Measurements from ENCODE around the gene FRYL.
"Not testable (repeated sequence)": the region's sequence is repeated elsewhere in the genome, so short reads cannot be mapped to it uniquely, and the experiment has no call there.

FRYL gene

GRCh38 chr4:48694824-48695223 lies 85.3 kb downstream of the FRYL start:
- DNase-seq: no peak

GRCh38 chr4:48693856-48694574 lies 86.1 kb downstream of the FRYL start:
- no peak for DNase-seq

GRCh38 chr4:48692897-48693296 lies 87.2 kb downstream of the FRYL start:
- DNase-seq: no peak

- DNase-seq: no peak
These were observed 88.0 kb downstream of the FRYL start for GRCh38 chr4:48692044-48692443.

GRCh38 chr4:48688953-48689352 lies 91.1 kb downstream of the FRYL start:
- no peak for DNase-seq

- peak; percentile 16 for DNase-seq
These were observed 92.6 kb downstream of the FRYL start for GRCh38 chr4:48687313-48688051.

- DNase-seq: no peak
These were observed 93.7 kb downstream of the FRYL start for GRCh38 chr4:48686369-48686768.

GRCh38 chr4:48683784-48684666 lies 96.1 kb downstream of the FRYL start:
- no peak for DNase-seq

GRCh38 chr4:48682870-48683269 lies 97.2 kb downstream of the FRYL start:
- DNase-seq: not testable (repeated sequence)

GRCh38 chr4:48681856-48682255 lies 98.2 kb downstream of the FRYL start:
- no peak for DNase-seq

GRCh38 chr4:48680848-48681568 lies 99.1 kb downstream of the FRYL start:
- no peak for DNase-seq

- no peak for DNase-seq
These were observed 106.5 kb downstream of the FRYL start for GRCh38 chr4:48673537-48673936.

GRCh38 chr4:48670587-48670986 lies 109.5 kb downstream of the FRYL start:
- no peak for DNase-seq

- DNase-seq: no peak
These were observed 111.0 kb downstream of the FRYL start for GRCh38 chr4:48669086-48669485.

GRCh38 chr4:48668254-48669017 lies 111.6 kb downstream of the FRYL start:
- no peak for DNase-seq

GRCh38 chr4:48667148-48667547 lies 112.9 kb downstream of the FRYL start:
- DNase-seq: no peak

GRCh38 chr4:48665555-48666186 lies 114.4 kb downstream of the FRYL start:
- no peak for DNase-seq

GRCh38 chr4:48664938-48665337 lies 115.1 kb downstream of the FRYL start:
- DNase-seq: no peak

GRCh38 chr4:48661391-48661790 lies 118.7 kb downstream of the FRYL start:
- no peak for DNase-seq

GRCh38 chr4:48660347-48660746 lies 119.7 kb downstream of the FRYL start:
- DNase-seq: no peak

- peak; percentile 17 for DNase-seq
These were observed 125.9 kb downstream of the FRYL start for GRCh38 chr4:48654015-48654664.

Data from retina (tissue), 1 donor.